ENCODE measurements around the gene ITPKC.

GRCh38 chr19:40688987-40689338, 27.9 kb upstream of the ITPKC start:
- no peak for TF ChIP-seq CTCF (IDR thresholded peaks at IDR 0.05; ENCODE audit: poor library complexity, severe bottlenecking)
- no peak for TF ChIP-seq POLR2AphosphoS5 (IDR thresholded peaks at IDR 0.05)
- no peak for TF ChIP-seq SMC3 (conservative IDR thresholded peaks at IDR 0.05; ENCODE audit: poor library complexity)
- no peak for TF ChIP-seq RAD21 (conservative IDR thresholded peaks at IDR 0.05)
- no peak for TF ChIP-seq TAF1 (IDR thresholded peaks at IDR 0.05; ENCODE audit: low read depth)
- no peak for TF ChIP-seq EP300 (conservative IDR thresholded peaks at IDR 0.05; ENCODE audit: poor library complexity, severe bottlenecking)
- TF ChIP-seq EZH2 (IDR thresholded peaks at IDR 0.05; ENCODE audit: borderline replicate concordance, insufficient read depth, low read length, poor library complexity, severe bottlenecking), result no peak
- no peak for TF ChIP-seq REST (IDR thresholded peaks at IDR 0.05; ENCODE audit: borderline replicate concordance)
- no peak for TF ChIP-seq MXI1 (conservative IDR thresholded peaks at IDR 0.05; ENCODE audit: poor library complexity, severe bottlenecking)

Data from neural cell (in vitro differentiated cells).